Activated T-cell treated with anti-CD3 and anti-CD28 coated beads, Interleukin-2, amount 50 U/mL, for 4 hours (primary cell): ENCODE measurements around the gene ANGPTL3. TPM values are rescaled to one million over a fixed set of nuclear protein-coding genes. Genes with fewer than 3 reads are reported as not detected.
"Not testable (repeated sequence)": the region's sequence is repeated elsewhere in the genome, so short reads cannot be mapped to it uniquely, and the experiment has no call there.

Experiments
- ATAC-seq, 2 donors: fragments of 200-7000 bp; cut with Tn5 transposase; one replicate each; pipeline ENCODE4 v1.10.0; 2021
- DNase-seq: peaks from one replicate; pipeline ENCODE4 v3.0.0-alpha.2; 2020
- H3K27me3 Mint-ChIP-seq: one replicate; pipeline ENCODE4 v1.8.0; 2021; ENCODE audit warnings: low read depth, mixed read lengths
- H3K36me3 Mint-ChIP-seq: one replicate; pipeline ENCODE4 v1.8.0; 2022; ENCODE audit warnings: mixed read lengths; ENCODE audit not compliant: insufficient read depth
- H3K4me1 Mint-ChIP-seq: one replicate; pipeline ENCODE4 v1.8.0; 2021; ENCODE audit warnings: low read depth, mixed read lengths
- H3K4me3 Mint-ChIP-seq: one replicate; pipeline ENCODE4 v1.8.0; 2021; ENCODE audit warnings: mild to moderate bottlenecking, moderate library complexity, mixed read lengths
- H3K9me3 Mint-ChIP-seq: one replicate; pipeline ENCODE4 v1.8.0; 2021; ENCODE audit warnings: mixed read lengths
- total RNA-seq, 3 donors: library from RNA; stranded (reverse); gene quantifications; one replicate each; pipeline ENCODE4 v1.2.1, GENCODE V29; 2021

ANGPTL3 gene, protein sequence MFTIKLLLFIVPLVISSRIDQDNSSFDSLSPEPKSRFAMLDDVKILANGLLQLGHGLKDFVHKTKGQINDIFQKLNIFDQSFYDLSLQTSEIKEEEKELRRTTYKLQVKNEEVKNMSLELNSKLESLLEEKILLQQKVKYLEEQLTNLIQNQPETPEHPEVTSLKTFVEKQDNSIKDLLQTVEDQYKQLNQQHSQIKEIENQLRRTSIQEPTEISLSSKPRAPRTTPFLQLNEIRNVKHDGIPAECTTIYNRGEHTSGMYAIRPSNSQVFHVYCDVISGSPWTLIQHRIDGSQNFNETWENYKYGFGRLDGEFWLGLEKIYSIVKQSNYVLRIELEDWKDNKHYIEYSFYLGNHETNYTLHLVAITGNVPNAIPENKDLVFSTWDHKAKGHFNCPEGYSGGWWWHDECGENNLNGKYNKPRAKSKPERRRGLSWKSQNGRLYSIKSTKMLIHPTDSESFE
- not detected for total RNA-seq

DNA sequence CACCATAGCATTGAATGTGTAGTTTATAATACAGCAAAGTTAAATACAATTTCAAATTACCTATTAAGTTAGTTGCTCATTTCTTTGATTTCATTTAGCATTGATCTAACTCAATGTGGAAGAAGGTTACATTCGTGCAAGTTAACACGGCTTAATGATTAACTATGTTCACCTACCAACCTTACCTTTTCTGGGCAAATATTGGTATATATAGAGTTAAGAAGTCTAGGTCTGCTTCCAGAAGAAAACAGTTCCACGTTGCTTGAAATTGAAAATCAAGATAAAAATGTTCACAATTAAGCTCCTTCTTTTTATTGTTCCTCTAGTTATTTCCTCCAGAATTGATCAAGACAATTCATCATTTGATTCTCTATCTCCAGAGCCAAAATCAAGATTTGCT is at the start of gene ANGPTL3:
TSS of gene ANGPTL3 (plus strand) at position 240 of the 400 bp plus-strand sequence. CDS start at position 287, 47 bp downstream.
- Mint-ChIP-seq H3K36me3 (peaks cover 3% of the 10 kb centered on the region), H3K4me1 (no peaks in the 10 kb centered on the region), H3K9me3 (no peaks in the 10 kb centered on the region), H3K4me3 (no peak within 1 kb of the TSS), H3K27me3 (no peaks in the 10 kb centered on the region)
- DNase-seq (no peak), ATAC-seq (no peak)

DNA sequence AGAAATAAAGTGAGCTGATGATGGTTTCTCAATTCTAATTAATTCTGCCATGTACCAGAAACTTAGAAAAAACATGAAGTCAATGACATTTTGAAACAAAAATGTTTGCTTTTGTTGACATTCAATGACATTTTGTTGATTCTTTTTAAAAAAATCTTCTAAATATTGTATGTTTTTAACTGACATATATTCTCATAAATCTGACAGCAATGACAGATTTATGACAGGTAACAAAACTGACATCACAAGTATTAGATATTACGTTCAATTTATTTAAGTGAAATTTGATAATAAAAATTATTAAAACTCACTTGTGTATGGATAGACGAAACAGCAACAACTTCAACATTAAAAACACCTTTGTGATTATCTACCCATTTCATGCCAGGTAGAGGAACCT is 36.0 kb upstream of the ANGPTL3 start:
- ATAC-seq (no peak), DNase-seq (no peak)
- Mint-ChIP-seq H3K27me3 (no peaks in the 10 kb centered on the region), H3K4me3 (no peak overlapping the region), H3K4me1 (no peaks in the 10 kb centered on the region), H3K9me3 (no peaks in the 10 kb centered on the region), H3K36me3 (peaks cover 16% of the 10 kb centered on the region)

DNA sequence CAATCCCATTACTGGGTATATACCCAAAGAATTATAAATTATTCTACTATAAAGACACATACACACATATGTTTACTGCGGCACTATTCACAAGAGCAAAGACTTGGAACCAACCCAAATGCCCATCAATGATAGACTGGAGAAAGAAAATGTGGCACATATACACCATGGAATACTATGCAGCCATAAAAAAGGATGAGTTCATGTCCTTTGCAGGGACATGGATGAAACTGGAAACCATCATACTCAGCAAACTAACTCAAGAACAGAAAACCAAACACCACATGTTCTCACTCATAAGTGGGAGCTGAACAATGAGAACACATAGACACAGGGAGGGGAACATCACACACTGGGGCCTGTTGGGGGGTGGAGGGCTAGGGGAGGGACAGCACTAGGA is 30.1 kb upstream of the ANGPTL3 start:
- not testable (repeated sequence) for ATAC-seq, H3K4me1 Mint-ChIP-seq, H3K9me3 Mint-ChIP-seq, H3K4me3 Mint-ChIP-seq, H3K27me3 Mint-ChIP-seq, DNase-seq
- H3K36me3 Mint-ChIP-seq: peaks cover 30% of the 10 kb centered on the region

DNA sequence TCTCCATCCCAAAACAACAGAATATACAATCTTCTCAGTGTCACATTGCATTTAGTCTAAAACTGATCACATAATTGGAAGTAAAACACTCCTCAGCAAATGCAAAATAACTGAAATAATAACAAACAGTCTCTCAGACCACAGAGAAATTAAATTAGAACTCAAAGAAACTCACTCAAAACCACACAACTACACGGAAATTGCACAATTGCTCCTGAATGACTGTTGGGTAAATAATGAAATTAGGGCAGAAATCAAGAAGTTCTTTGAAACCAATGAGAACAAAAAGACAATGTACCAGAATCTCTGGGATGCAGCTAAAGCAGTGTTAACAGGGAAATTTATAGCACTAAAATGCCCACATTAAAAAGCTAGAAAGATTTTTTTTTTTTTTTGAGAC is 29.4 kb upstream of the ANGPTL3 start:
- H3K9me3 Mint-ChIP-seq, ATAC-seq, DNase-seq, H3K4me1 Mint-ChIP-seq, H3K4me3 Mint-ChIP-seq, H3K27me3 Mint-ChIP-seq: not testable (repeated sequence)
- peaks cover 31% of the 10 kb centered on the region for H3K36me3 Mint-ChIP-seq

DNA sequence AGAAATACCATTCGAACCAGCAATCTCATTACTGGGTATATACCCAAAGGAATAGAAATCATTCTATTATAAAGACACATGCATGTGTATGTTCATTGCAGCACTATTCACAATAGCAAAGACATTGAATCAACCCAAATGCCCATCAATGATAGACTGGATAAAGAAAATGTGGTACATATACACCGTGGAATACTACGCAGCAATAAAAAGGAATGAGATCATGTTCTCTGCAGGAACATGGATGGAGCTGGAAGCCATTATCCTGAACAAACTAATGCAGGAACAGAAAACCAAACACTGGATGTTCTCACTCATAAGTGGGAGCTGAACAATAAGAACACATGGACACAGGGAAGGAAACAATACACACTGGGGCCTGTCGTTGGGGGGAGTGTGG is 25.8 kb upstream of the ANGPTL3 start:
- DNase-seq, H3K4me3 Mint-ChIP-seq, H3K9me3 Mint-ChIP-seq, H3K4me1 Mint-ChIP-seq, ATAC-seq, H3K27me3 Mint-ChIP-seq: not testable (repeated sequence)
- H3K36me3 Mint-ChIP-seq: peaks cover 35% of the 10 kb centered on the region

DNA sequence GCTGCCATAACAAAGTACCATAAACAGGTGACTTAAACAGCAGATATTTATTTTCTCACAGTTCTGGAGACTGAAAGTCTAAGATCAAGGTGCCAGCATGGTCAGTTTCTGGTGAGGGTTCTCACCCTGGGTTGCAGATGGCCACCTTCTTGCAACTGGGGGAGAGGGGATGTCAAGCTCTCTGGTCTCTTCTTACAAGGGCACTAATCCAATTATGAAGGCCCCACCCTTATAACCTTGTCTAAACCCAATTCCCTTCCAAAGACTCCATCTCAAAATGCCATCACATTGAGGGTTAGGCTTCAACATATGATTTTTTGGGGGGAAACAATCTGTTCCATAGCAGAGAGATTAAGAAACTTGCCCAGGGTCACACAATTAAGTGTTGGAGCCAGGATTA is 24.8 kb upstream of the ANGPTL3 start:
- no peak for DNase-seq
- H3K36me3 Mint-ChIP-seq: peaks cover 35% of the 10 kb centered on the region
- H3K9me3 Mint-ChIP-seq: peaks cover 8% of the 10 kb centered on the region
- no peak overlapping the region for H3K4me3 Mint-ChIP-seq
- no peak for ATAC-seq
- H3K27me3 Mint-ChIP-seq: no peaks in the 10 kb centered on the region
- H3K4me1 Mint-ChIP-seq: peaks cover 2% of the 10 kb centered on the region

DNA sequence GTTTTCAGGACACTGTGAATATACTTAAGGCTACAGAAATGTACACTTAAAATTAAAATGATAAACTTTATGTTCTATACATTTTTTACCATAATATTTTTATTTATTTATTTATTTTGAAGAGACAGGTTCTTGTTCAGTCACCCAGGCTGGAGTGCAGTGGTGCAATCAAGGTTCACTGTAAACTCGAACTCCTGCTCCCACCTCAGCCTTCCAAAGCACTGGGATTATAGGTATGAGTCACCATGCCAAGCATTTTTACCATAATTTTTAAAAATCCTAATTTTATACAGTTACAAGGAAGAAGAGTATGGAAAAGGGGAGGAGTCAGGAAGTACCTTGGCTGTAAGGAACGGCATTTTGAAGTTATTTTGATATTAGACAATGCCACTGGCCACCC is 23.6 kb upstream of the ANGPTL3 start:
- no peak overlapping the region for H3K4me3 Mint-ChIP-seq
- DNase-seq: no peak
- no peak for ATAC-seq
- H3K4me1 Mint-ChIP-seq: peaks cover 2% of the 10 kb centered on the region
- peaks cover 31% of the 10 kb centered on the region for H3K36me3 Mint-ChIP-seq
- H3K27me3 Mint-ChIP-seq: no peaks in the 10 kb centered on the region
- peaks cover 8% of the 10 kb centered on the region for H3K9me3 Mint-ChIP-seq

DNA sequence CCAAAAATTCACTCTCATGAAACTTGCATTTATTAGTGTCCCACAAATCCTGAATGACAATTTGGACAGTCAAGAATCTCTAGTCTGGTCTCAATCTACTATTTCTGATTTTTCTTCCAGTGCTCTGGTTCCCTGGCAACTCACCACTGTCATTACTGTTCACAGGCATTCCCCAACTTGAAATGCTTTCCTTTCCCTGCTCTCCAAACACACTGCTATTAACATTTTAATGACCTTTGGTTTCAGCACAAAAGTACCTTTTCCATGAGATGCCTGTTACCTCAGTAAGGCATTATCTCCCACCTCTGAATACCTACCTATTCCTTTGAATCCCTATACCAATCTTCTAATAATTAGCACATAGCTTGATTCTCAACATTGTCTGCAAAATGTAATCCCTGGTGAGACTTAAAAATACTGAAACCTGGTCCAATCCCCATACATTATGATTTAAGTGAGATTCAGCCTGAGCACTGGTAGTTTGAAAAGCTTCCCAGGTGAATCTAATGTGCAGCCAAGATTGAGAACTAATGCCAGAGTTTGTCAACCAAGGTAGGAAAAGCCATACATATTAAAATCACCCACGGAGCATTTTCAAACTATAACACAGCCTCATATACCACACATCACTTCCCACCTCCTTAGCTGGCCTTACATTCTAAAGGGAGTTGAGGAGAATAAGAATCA is 11.7 kb upstream of the ANGPTL3 start:
- ATAC-seq: no peak

DNA sequence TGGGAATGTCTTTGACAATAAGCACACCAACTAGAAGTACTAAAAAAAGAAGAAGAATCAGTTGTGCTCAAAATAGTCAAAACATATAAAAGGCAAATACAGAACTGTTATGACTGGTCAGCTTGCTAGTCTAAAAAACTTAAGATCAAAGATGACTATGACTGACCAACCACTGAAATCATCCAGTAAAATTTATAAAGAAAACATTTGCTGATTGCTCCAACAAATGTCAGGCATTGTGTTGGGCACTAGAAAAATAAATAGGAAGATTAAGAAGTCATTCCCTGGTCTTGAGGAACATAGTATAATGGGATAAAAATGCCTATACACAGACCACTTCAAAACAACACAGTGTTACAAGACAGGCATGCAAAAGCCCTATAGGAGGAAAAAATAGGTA is 9.3 kb upstream of the ANGPTL3 start:
- ATAC-seq (no peak), DNase-seq (no peak)
- Mint-ChIP-seq H3K27me3 (no peaks in the 10 kb centered on the region), H3K4me1 (no peaks in the 10 kb centered on the region), H3K9me3 (no peaks in the 10 kb centered on the region), H3K36me3 (peaks cover 16% of the 10 kb centered on the region), H3K4me3 (no peak overlapping the region)

More for the DNA sequence above, 11.7 kb upstream of the ANGPTL3 start:
- Mint-ChIP-seq H3K27me3 (no peaks in the 10 kb centered on the region), H3K4me3 (no peak overlapping the region), H3K9me3 (no peaks in the 10 kb centered on the region), H3K4me1 (no peaks in the 10 kb centered on the region), H3K36me3 (peaks cover 26% of the 10 kb centered on the region)
- no peak for DNase-seq

DNA sequence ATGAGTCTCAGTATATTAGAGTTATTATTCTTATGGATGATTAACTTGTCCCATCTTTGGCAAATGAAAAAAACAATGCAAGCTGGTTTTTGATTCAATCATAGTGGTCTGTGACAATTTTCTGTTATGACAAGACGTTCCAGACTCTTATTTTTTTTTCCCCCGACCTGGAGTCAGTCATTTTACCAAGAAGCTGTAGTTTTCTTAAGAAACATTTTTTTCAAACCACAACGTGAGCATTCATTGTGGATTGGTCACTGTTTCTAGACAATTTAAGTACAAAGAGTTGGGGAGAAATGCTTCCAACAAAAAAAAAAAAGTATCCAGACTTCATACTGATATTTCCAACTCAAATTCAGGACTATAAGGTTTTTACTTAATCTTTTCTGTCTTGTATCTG is 8.0 kb upstream of the ANGPTL3 start:
- H3K36me3 Mint-ChIP-seq: peaks cover 16% of the 10 kb centered on the region
- DNase-seq: no peak
- ATAC-seq: no peak
- no peaks in the 10 kb centered on the region for H3K4me1 Mint-ChIP-seq
- no peaks in the 10 kb centered on the region for H3K9me3 Mint-ChIP-seq
- H3K27me3 Mint-ChIP-seq: no peaks in the 10 kb centered on the region
- H3K4me3 Mint-ChIP-seq: no peak overlapping the region

DNA sequence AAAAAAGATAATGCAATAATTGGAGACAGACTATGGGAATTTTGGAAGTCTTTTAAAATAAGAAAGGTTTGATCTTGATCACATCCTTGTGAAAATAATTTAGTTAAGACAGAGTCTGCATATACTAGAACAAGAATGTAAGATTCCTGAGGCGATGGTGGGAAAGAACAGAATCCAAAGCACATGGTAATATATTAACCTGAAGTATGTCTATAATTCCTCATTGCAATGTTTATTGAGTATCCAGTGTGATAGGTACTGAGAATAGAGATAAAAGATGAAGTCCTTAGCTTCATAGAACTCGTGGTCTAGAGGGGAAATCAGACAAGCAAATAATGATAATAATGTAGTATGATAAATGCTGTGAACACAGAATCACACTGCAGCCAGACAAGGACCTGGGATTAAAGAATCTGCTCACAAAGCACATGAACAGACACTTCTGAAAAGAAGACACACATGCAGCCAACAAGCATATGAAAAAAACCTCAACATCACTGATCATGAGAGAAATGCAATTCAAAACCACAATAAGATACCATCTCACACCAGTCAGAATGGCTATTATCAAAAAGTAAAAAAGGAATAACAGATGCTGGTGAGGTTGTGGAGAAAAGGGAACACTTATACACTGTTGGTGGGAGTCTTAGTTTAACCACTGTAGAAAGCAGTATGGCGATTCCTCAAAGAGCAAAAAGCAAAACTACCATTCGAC is 6.9 kb upstream of the ANGPTL3 start:
- no peaks in the 10 kb centered on the region for H3K27me3 Mint-ChIP-seq
- DNase-seq: no peak
- no peaks in the 10 kb centered on the region for H3K4me1 Mint-ChIP-seq
- H3K9me3 Mint-ChIP-seq: no peaks in the 10 kb centered on the region
- H3K36me3 Mint-ChIP-seq: peaks cover 12% of the 10 kb centered on the region
- no peak overlapping the region for H3K4me3 Mint-ChIP-seq
- ATAC-seq: no peak

DNA sequence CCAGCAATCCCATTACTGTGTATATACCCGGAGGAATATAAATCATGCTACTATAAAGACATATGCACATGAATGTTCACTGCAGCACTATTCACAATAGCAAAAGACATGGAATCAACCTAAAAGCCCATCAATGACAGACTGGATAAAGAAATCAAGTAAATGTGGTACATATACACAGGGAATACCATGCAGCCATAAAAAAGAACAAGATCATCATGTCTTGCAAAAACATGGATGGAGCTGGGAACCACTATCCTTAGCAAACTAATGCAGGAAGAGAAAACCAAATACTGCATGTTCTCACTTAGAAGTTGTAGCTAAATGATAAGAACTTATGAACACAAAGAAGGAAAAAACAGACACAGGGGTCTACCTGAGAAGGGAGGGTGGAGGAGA is 6.4 kb upstream of the ANGPTL3 start:
- DNase-seq: no peak
- Mint-ChIP-seq H3K4me3 (no peak overlapping the region), H3K9me3 (no peaks in the 10 kb centered on the region), H3K36me3 (peaks cover 7% of the 10 kb centered on the region), H3K4me1 (no peaks in the 10 kb centered on the region), H3K27me3 (no peaks in the 10 kb centered on the region)
- no peak for ATAC-seq

DNA sequence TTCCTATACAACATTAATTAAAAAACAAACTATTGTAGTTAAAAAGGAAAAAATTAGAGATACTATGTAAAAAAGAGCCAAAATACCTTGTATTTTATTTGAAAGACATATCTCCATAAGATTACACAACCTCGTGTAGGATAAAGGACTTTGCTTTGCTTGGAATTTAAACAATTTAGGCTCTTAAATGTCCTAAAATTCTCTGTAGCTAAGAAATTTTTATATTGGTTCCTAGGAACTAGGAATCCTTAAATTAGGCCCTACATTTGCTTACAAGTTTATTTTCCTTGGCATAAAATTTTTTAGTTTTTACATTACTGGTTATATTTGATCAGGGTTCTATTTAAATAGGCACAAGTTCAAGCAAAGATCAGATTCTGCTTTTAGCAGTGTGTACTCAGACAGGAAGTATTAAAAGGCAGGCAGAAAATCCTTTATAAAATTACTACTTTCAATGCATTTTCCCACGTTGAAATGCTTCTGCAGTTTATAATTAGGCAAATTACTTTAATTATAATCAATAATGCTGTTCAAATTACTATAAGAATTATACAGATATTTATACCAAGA is 3.4 kb upstream of the ANGPTL3 start:
- Mint-ChIP-seq H3K27me3 (no peaks in the 10 kb centered on the region), H3K36me3 (peaks cover 9% of the 10 kb centered on the region)

DNA sequence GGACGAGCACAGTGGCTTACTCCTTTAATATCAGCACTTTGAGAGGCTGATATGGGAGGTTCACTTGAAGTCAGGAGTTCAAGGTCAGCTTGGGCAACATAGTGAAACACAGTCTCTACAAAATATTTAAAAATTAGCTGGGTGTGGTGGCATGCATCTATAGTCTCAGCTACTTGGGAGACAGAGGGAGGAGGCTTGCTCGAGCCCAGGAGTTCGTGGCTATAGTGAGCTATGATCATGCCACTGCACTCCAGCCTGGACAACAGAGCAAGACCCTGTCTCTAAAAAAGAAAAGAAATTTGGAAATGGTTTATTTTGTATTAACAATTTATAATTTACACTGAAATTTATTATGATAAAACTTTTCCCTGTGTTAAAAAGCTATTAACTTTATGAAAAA is 1.7 kb upstream of the ANGPTL3 start:
- ATAC-seq (no peak), DNase-seq (no peak)
- Mint-ChIP-seq H3K4me3 (no peak overlapping the region), H3K36me3 (peaks cover 3% of the 10 kb centered on the region), H3K4me1 (no peaks in the 10 kb centered on the region), H3K27me3 (no peaks in the 10 kb centered on the region), H3K9me3 (no peaks in the 10 kb centered on the region)

More for the DNA sequence above, 3.4 kb upstream of the ANGPTL3 start:
- DNase-seq (no peak), ATAC-seq (no peak)
- no peaks in the 10 kb centered on the region for H3K9me3 Mint-ChIP-seq
- no peaks in the 10 kb centered on the region for H3K4me1 Mint-ChIP-seq
- no peak overlapping the region for H3K4me3 Mint-ChIP-seq
